ENCODE measurements around the gene CCDC107.

The CCDC107 gene

DNA sequence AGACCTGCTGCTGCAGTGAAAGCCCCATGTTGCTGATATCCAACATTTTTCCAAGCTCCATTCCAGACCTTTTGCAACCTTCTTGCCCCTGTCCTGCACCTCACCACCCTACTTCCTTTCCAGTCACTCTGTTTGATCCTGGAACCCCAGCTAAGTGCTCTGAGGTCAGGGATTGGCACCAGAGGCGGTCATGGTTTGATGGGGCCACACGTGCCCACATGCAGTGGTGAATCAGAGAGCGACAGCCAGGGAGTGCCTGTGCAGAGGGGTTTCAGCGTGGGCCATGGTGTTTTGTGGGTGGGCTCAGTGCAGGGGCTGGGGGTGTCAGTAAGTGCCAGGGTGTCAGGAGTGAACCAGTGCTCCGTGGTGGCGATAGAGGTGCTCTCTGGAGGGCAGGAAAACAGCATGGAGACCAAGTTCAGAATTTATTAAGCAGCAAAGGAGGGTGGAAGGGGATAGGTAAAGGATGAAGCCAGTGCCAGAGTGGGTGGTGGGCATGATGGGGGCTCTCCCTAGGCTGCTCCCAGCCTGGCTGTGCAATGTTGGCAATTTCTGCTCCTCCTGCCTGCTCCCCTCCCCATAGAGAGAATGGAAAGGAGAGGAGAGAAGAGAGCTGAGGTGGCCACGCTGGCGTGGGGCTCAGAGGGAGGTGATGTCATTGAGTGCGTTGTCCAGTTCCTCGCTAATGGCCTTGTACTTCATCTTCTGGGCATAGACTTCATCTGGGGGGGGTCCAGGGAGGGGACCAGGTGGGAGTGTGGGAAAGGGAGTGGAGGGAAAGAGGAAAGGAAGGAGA is 24.6 kb downstream of the CCDC107 start:
- CTCF ChIA-PET: interaction anchor here (0.6 to 2.3 kb wide), 6 partner anchors 9 to 25 kb away, joined by 3 to 14 read pairs (median 4); partner anchors contain the start of genes ARHGEF39, CCDC107 and RMRP
- Histone ChIP-seq H3K27ac (ENCODE audit: extremely low read depth, low read depth, low read length) (no peak overlapping the region), H3K36me3 (ENCODE audit: control insufficient read depth in 2 of 2, insufficient read depth in 1 of 2, low read length in 2 of 2) (peaks cover 0 to 32% of the 10 kb centered on the region in 2 experiments; a peak in 1 of 3 replicates), H3K4me1 (ENCODE audit: control insufficient read depth, insufficient read depth, low read length) (no peaks in the 10 kb centered on the region), H3K4me3 (ENCODE audit: low read depth, low read length) (no peak overlapping the region), H3K9me3 (ENCODE audit: control insufficient read depth, insufficient read depth, low read depth, low read length) (no peaks in the 10 kb centered on the region)
- POLR2A ChIA-PET: interaction anchor here (1.0 kb wide), 1 partner anchor 10 kb away, joined by 4 read pairs; no protein-coding TSS in a partner anchor
- TF ChIP-seq, protein P1, sequence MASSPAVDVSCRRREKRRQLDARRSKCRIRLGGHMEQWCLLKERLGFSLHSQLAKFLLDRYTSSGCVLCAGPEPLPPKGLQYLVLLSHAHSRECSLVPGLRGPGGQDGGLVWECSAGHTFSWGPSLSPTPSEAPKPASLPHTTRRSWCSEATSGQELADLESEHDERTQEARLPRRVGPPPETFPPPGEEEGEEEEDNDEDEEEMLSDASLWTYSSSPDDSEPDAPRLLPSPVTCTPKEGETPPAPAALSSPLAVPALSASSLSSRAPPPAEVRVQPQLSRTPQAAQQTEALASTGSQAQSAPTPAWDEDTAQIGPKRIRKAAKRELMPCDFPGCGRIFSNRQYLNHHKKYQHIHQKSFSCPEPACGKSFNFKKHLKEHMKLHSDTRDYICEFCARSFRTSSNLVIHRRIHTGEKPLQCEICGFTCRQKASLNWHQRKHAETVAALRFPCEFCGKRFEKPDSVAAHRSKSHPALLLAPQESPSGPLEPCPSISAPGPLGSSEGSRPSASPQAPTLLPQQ (tag by site-specific recombination; IDR thresholded peaks at IDR 0.05): no peak
- TF ChIP-seq, protein P2, sequence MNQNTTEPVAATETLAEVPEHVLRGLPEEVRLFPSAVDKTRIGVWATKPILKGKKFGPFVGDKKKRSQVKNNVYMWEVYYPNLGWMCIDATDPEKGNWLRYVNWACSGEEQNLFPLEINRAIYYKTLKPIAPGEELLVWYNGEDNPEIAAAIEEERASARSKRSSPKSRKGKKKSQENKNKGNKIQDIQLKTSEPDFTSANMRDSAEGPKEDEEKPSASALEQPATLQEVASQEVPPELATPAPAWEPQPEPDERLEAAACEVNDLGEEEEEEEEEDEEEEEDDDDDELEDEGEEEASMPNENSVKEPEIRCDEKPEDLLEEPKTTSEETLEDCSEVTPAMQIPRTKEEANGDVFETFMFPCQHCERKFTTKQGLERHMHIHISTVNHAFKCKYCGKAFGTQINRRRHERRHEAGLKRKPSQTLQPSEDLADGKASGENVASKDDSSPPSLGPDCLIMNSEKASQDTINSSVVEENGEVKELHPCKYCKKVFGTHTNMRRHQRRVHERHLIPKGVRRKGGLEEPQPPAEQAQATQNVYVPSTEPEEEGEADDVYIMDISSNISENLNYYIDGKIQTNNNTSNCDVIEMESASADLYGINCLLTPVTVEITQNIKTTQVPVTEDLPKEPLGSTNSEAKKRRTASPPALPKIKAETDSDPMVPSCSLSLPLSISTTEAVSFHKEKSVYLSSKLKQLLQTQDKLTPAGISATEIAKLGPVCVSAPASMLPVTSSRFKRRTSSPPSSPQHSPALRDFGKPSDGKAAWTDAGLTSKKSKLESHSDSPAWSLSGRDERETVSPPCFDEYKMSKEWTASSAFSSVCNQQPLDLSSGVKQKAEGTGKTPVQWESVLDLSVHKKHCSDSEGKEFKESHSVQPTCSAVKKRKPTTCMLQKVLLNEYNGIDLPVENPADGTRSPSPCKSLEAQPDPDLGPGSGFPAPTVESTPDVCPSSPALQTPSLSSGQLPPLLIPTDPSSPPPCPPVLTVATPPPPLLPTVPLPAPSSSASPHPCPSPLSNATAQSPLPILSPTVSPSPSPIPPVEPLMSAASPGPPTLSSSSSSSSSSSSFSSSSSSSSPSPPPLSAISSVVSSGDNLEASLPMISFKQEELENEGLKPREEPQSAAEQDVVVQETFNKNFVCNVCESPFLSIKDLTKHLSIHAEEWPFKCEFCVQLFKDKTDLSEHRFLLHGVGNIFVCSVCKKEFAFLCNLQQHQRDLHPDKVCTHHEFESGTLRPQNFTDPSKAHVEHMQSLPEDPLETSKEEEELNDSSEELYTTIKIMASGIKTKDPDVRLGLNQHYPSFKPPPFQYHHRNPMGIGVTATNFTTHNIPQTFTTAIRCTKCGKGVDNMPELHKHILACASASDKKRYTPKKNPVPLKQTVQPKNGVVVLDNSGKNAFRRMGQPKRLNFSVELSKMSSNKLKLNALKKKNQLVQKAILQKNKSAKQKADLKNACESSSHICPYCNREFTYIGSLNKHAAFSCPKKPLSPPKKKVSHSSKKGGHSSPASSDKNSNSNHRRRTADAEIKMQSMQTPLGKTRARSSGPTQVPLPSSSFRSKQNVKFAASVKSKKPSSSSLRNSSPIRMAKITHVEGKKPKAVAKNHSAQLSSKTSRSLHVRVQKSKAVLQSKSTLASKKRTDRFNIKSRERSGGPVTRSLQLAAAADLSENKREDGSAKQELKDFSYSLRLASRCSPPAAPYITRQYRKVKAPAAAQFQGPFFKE (tag by site-specific recombination; IDR thresholded peaks at IDR 0.05; ENCODE audit: borderline replicate concordance): no peak
- no peak for TF ChIP-seq ZNF202 (tag by site-specific recombination; IDR thresholded peaks at IDR 0.05; ENCODE audit: borderline replicate concordance)
- no peak for TF ChIP-seq SCRT2 (tag by site-specific recombination; IDR thresholded peaks at IDR 0.05)
- no peak for TF ChIP-seq IKZF3 (tag by site-specific recombination; IDR thresholded peaks at IDR 0.05)
- TF ChIP-seq GLIS2 (tag by site-specific recombination; IDR thresholded peaks at IDR 0.05): no peak
- TF ChIP-seq ZNF266 (tag by site-specific recombination; IDR thresholded peaks at IDR 0.05; ENCODE audit: low read depth): no peak
- TF ChIP-seq, protein P3, sequence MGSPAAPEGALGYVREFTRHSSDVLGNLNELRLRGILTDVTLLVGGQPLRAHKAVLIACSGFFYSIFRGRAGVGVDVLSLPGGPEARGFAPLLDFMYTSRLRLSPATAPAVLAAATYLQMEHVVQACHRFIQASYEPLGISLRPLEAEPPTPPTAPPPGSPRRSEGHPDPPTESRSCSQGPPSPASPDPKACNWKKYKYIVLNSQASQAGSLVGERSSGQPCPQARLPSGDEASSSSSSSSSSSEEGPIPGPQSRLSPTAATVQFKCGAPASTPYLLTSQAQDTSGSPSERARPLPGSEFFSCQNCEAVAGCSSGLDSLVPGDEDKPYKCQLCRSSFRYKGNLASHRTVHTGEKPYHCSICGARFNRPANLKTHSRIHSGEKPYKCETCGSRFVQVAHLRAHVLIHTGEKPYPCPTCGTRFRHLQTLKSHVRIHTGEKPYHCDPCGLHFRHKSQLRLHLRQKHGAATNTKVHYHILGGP (tag by site-specific recombination; IDR thresholded peaks at IDR 0.05): no peak
- no peak for TF ChIP-seq YY2 (tag by site-specific recombination; IDR thresholded peaks at IDR 0.05)
- no peak for TF ChIP-seq ZNF530 (tag by site-specific recombination; IDR thresholded peaks at IDR 0.05; ENCODE audit: low read depth)
- no peak for TF ChIP-seq ZNF792 (tag by site-specific recombination; IDR thresholded peaks at IDR 0.05)
- TF ChIP-seq, protein P4, sequence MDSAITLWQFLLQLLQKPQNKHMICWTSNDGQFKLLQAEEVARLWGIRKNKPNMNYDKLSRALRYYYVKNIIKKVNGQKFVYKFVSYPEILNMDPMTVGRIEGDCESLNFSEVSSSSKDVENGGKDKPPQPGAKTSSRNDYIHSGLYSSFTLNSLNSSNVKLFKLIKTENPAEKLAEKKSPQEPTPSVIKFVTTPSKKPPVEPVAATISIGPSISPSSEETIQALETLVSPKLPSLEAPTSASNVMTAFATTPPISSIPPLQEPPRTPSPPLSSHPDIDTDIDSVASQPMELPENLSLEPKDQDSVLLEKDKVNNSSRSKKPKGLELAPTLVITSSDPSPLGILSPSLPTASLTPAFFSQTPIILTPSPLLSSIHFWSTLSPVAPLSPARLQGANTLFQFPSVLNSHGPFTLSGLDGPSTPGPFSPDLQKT (IDR thresholded peaks at IDR 0.05; ENCODE audit: borderline replicate concordance, low read depth, low read length): no peak
- no peak for TF ChIP-seq ZFP37 (tag by site-specific recombination; IDR thresholded peaks at IDR 0.05)
- no peak for TF ChIP-seq ZNF391 (tag by site-specific recombination; IDR thresholded peaks at IDR 0.05; ENCODE audit: borderline replicate concordance, low read depth)
- no peak for TF ChIP-seq ZNF701 (tag by site-specific recombination; IDR thresholded peaks at IDR 0.05)
- TF ChIP-seq ZNF394 (tag by site-specific recombination; IDR thresholded peaks at IDR 0.05; ENCODE audit: borderline replicate concordance): no peak
- TF ChIP-seq, protein P5, sequence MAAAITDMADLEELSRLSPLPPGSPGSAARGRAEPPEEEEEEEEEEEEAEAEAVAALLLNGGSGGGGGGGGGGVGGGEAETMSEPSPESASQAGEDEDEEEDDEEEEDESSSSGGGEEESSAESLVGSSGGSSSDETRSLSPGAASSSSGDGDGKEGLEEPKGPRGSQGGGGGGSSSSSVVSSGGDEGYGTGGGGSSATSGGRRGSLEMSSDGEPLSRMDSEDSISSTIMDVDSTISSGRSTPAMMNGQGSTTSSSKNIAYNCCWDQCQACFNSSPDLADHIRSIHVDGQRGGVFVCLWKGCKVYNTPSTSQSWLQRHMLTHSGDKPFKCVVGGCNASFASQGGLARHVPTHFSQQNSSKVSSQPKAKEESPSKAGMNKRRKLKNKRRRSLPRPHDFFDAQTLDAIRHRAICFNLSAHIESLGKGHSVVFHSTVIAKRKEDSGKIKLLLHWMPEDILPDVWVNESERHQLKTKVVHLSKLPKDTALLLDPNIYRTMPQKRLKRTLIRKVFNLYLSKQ (tag by site-specific recombination; IDR thresholded peaks at IDR 0.05; ENCODE audit: borderline replicate concordance): no peak
- no peak for TF ChIP-seq ZNF433 (tag by site-specific recombination; IDR thresholded peaks at IDR 0.05; ENCODE audit: low read depth)

All from HEK293 (cell line).